Activated CD4-positive, alpha-beta memory T cell treated with anti-CD3 and anti-CD28 coated beads for 36 hours (primary cell): Measurements from ENCODE around the gene ORAI1. TPM values are rescaled to one million over a fixed set of nuclear protein-coding genes. Genes with fewer than 3 reads are reported as not detected.

Source experiments
- CTCF ChIA-PET: fragments of 350-600 bp; sonication (Branson Sonifier 250); formaldehyde crosslinking; loops from one replicate; lab custom pipeline; 2021; ENCODE audit warnings: antibody characterized with exemption, inconsistent platforms; lab: Charles Lee
- POLR2A ChIA-PET: fragments of 350-600 bp; sonication (Branson Sonifier 250); formaldehyde crosslinking; loops from one replicate; lab custom pipeline; 2021; ENCODE audit warnings: antibody characterized with exemption; lab: Charles Lee
- DNase-seq: peaks from one replicate; pipeline ENCODE4 v3.0.0-alpha.2; 2020
- H3K27ac Mint-ChIP-seq: one replicate; pipeline ENCODE4 v1.8.0; 2021; ENCODE audit warnings: mixed read lengths
- H3K27me3 Mint-ChIP-seq: one replicate; pipeline ENCODE4 v1.8.0; 2021; ENCODE audit warnings: mixed read lengths
- H3K36me3 Mint-ChIP-seq: one replicate; pipeline ENCODE4 v1.8.0; 2021; ENCODE audit warnings: mixed read lengths
- H3K4me1 Mint-ChIP-seq: one replicate; pipeline ENCODE4 v1.8.0; 2021; ENCODE audit warnings: low read depth, mixed read lengths
- H3K4me3 Mint-ChIP-seq: one replicate; pipeline ENCODE4 v1.8.0; 2021; ENCODE audit warnings: mild to moderate bottlenecking, mixed read lengths
- H3K9me3 Mint-ChIP-seq: one replicate; pipeline ENCODE4 v1.8.0; 2021; ENCODE audit warnings: mixed read lengths
- intact Hi-C: fragments of 100-400 bp; cut with micrococcal nuclease; formaldehyde crosslinking; loops from one replicate; pipeline ENCODE4 v1.15.1; 2023
- total RNA-seq, 2 experiments: library from RNA; stranded (reverse); gene quantifications; one replicate each; pipeline ENCODE4 v1.2.3, GENCODE V29; 2021

ORAI1 gene
- 10 to 100 TPM; 41.6 to 43.2 TPM for total RNA-seq

DNA sequence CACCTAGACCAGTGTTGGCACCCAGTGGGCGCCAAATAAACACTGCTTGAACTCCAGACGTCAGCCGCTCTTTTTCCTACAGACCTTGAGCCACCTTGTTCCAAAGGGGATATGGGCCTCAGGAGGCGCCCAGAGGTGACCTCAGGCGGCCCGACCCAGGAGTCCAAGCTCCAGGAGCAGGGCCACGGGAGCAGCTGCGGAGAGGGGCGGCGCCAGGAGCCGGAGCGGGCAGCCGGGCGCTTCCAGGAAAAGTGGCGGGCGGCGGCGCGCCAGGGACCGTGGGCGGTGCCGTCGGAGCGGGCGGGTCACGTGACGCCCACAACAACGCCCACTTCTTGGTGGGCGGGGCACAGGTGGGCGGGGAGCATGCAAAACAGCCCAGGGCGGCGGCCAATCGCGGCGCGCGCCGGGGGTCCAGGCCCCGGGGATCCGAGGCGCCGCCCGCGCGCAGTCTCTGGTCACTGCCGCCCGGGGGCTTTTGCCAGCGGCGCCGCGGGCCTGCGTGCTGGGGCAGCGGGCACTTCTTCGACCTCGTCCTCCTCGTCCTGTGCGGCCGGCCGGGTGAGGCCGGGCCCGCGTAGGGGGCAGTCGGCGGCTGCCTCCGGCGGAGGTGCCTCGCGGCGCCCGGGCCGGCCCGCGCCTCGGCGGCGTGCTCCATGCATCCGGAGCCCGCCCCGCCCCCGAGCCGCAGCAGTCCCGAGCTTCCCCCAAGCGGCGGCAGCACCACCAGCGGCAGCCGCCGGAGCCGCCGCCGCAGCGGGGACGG, at the start of gene ORAI1:
Gene ORAI1 (plus strand): TSS at position 444 of the 766 bp plus-strand sequence.
- Mint-ChIP-seq H3K4me1 (peaks cover 37% of the 10 kb centered on the region), H3K27ac (peak within 1 kb of the TSS; percentile 99), H3K27me3 (no peaks in the 10 kb centered on the region), H3K9me3 (no peaks in the 10 kb centered on the region), H3K4me3 (peak within 1 kb of the TSS; percentile 92), H3K36me3 (peaks cover 22% of the 10 kb centered on the region)
- intact Hi-C loops: loop anchor here (1.0 to 2.0 kb wide), 4 partner anchors 73 to 263 kb away; partner anchors contain the start of genes PSMD9 and RHOF
- ChIA-PET CTCF (interaction anchor here (0.6 to 8.5 kb wide), 24 partner anchors 11 to 226 kb away, joined by 3 to 109 read pairs (median 4); partner anchors contain the start of genes KDM2B, MORN3 and TMEM120B), POLR2A (interaction anchor here (0.5 to 4.1 kb wide), 17 partner anchors 11 to 671 kb away, joined by 3 to 46 read pairs (median 4); partner anchors contain the start of genes KDM2B, PSMD9 and TMEM120B)
- peak; percentile 96 for DNase-seq

DNA sequence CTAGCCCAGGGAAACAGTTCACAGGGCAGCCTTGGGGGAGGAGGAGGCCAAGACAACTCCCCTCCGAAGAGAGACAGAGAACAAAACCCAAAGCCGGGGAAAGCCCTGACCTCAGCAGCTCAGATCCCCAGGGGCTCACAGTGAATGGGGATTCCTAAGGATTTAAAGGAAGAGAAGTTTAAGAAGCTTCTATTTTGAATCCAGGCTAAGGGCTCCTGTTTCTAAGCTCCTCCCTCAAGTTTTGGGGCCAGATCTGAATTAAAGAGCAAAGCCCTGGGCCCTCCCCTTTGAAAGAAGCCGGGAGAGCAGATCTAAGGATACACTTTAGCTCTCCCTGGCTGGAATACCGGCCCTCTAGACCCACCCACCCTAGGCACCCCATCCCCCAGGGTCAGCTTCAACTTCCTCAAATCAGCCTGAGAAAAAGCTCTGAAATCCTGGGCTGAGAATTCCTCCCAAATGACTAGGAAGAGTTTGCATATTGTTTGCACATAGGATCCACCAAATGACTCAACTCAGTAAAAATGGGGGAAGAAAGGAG, 49.4 kb upstream of the ORAI1 start:
- POLR2A ChIA-PET: interaction anchor here (0.7 to 2.2 kb wide), 2 partner anchors 50 to 84 kb away, joined by 3 to 9 read pairs; partner anchors contain the start of gene ORAI1
- intact Hi-C loops: no loop called here
- CTCF ChIA-PET: interaction anchor here (0.6 to 1.1 kb wide), 5 partner anchors 18 to 134 kb away, joined by 3 to 4 read pairs (median 3); no protein-coding TSS in a partner anchor
- H3K27me3 Mint-ChIP-seq: no peaks in the 10 kb centered on the region
- DNase-seq: no peak
- H3K4me1 Mint-ChIP-seq: peaks cover 22% of the 10 kb centered on the region
- peak overlapping the region; percentile 32 for H3K4me3 Mint-ChIP-seq
- H3K27ac Mint-ChIP-seq: no peak overlapping the region
- peaks cover 6% of the 10 kb centered on the region for H3K36me3 Mint-ChIP-seq
- H3K9me3 Mint-ChIP-seq: no peaks in the 10 kb centered on the region

DNA sequence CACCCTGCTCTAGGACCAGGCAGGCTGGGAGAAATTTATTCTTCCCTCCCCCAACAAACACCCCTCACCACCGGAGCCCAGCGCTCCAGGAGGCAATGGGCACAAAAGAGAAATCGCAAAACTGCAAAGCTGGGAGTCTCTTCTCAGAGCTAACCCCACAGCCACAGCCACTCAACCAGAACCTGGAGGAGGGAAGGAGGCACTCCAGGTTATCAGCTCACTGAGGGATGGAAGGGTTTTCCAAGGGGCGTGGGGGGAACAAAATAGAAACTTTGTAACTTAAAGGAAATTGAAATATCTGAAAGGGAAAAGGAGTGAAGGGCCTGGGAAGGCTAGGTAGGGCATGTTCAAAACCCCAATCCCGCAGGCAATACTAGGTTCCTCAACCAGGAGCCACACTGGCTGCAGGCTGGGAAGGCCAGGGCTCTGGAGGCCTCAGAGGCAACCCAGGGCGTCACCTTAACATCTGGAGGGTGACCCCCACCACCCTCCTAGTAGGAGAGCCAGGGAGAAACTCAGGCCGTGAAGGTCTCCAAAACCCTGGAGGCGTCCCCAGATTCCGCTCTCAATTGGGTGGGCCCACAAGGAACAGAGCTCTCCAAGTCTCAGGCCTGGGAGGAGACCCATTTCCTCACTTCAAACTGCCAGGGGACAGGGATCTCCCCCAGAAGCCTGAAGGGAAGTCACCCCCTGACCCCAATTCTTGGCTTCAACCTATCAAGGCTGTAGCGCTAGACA, 48.7 kb upstream of the ORAI1 start:
- no peak for DNase-seq
- H3K36me3 Mint-ChIP-seq: peaks cover 6% of the 10 kb centered on the region
- H3K4me3 Mint-ChIP-seq: peak overlapping the region; percentile 32
- peaks cover 25% of the 10 kb centered on the region for H3K4me1 Mint-ChIP-seq
- ChIA-PET POLR2A (interaction anchor here (0.7 to 2.3 kb wide), 5 partner anchors 11 to 83 kb away, joined by 3 to 9 read pairs (median 3); partner anchors contain the start of gene ORAI1), CTCF (interaction anchor here (0.6 to 4.6 kb wide), 4 partner anchors 19 to 134 kb away, joined by 3 to 41 read pairs (median 4); partner anchors contain the start of gene ORAI1)
- no peaks in the 10 kb centered on the region for H3K9me3 Mint-ChIP-seq
- no peaks in the 10 kb centered on the region for H3K27me3 Mint-ChIP-seq
- intact Hi-C loops: no loop called here
- H3K27ac Mint-ChIP-seq: no peak overlapping the region

DNA sequence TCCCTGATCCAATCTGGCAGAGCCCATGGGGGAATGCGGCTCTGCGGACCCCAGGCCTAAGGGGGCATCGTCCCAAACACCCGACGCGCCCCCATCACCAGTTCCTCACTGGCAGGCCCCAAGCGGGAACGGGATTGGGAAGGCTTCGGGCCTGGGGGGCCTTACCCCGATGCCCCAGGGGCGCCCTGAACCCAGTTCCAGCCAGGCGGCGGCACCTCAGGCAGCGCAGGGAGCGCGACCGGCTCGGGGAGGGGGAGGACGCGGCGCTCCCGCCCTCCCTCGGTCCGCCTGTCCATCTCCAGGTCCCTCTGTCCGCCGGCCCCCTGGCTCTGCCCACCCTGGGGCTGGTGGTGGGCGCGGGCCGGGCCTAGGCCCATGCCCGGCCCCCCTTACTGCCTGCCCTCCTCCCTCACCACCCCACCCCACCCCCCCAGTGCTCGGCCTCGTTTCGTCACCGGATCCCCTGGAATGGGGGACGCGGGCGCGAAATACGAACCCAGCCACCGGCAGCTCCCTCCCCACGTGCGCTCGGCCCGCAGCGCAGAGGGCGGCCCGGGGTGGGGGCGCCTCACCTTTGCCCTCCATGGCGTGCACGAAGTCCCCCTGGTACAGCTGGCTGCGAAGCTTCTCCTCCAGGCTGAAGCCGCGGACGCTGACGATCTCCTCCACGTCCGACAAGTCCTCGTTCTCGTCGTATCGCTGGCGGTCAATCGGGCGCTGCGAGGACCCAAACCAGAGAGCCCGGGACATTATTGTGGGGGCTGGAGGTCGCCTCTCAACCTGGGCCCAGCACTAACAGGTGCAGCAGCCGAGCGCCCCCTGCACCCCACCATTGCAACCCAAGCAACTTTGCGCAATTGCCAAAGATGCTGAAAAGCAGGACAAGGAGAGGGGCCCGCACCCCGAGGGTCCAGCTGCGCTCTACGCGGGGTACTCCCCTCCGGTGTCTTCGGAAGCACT, 47.8 kb upstream of the ORAI1 start:
- Mint-ChIP-seq H3K4me3 (peak overlapping the region; percentile 86), H3K36me3 (peaks cover 6% of the 10 kb centered on the region), H3K9me3 (no peaks in the 10 kb centered on the region), H3K4me1 (peaks cover 29% of the 10 kb centered on the region), H3K27ac (peak overlapping the region; percentile 54), H3K27me3 (no peaks in the 10 kb centered on the region)
- ChIA-PET CTCF (interaction anchor here (0.9 to 4.6 kb wide), 4 partner anchors 13 to 216 kb away, joined by 3 to 41 read pairs (median 4); partner anchors contain the start of gene ORAI1), POLR2A (interaction anchor here (0.7 to 3.3 kb wide), 10 partner anchors 10 to 178 kb away, joined by 3 to 22 read pairs (median 4); partner anchors contain the start of gene ORAI1)
- intact Hi-C loops: no loop called here
- DNase-seq: peak; percentile 40

DNA sequence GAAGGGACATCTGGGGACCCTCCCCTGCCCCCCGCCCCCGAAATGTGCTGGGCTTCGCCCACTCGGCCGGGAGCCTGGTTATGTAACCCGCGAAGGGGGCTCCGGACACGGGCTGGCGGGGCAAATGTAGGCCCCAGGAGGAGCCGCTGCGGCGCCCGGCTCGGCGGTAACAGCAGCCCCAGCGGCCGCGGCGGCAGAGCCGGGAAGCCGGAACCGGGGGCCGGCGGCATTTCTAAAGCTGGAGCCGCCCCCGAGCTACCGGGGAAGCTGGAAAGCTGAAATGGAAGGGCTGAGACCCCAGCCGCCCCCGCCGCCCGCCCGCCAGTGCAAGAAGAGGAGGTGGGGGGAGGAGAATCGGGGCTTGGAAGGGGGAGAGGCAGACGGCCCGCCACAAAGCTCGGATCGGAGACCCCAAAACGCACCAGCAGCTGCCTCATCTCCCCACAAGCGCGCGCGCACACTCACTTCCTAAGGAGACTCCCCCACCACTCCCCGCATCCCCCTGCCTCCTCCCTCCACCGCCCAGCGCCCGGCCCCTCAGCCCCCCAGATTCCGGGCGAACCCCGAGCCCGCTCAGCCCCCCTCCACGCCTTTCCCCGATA, 47.0 kb upstream of the ORAI1 start:
- peak; percentile 56 for DNase-seq
- peak overlapping the region; percentile 86 for H3K4me3 Mint-ChIP-seq
- no peaks in the 10 kb centered on the region for H3K9me3 Mint-ChIP-seq
- peaks cover 33% of the 10 kb centered on the region for H3K4me1 Mint-ChIP-seq
- no peaks in the 10 kb centered on the region for H3K27me3 Mint-ChIP-seq
- CTCF ChIA-PET: interaction anchor here (0.9 to 4.6 kb wide), 5 partner anchors 12 to 215 kb away, joined by 3 to 41 read pairs (median 3); partner anchors contain the start of gene ORAI1
- intact Hi-C loops: no loop called here
- POLR2A ChIA-PET: interaction anchor here (0.6 to 3.3 kb wide), 10 partner anchors 12 to 1287 kb away, joined by 3 to 22 read pairs (median 4); partner anchors contain the start of gene ORAI1
- H3K36me3 Mint-ChIP-seq: peaks cover 3% of the 10 kb centered on the region
- H3K27ac Mint-ChIP-seq: peak overlapping the region; percentile 92

DNA sequence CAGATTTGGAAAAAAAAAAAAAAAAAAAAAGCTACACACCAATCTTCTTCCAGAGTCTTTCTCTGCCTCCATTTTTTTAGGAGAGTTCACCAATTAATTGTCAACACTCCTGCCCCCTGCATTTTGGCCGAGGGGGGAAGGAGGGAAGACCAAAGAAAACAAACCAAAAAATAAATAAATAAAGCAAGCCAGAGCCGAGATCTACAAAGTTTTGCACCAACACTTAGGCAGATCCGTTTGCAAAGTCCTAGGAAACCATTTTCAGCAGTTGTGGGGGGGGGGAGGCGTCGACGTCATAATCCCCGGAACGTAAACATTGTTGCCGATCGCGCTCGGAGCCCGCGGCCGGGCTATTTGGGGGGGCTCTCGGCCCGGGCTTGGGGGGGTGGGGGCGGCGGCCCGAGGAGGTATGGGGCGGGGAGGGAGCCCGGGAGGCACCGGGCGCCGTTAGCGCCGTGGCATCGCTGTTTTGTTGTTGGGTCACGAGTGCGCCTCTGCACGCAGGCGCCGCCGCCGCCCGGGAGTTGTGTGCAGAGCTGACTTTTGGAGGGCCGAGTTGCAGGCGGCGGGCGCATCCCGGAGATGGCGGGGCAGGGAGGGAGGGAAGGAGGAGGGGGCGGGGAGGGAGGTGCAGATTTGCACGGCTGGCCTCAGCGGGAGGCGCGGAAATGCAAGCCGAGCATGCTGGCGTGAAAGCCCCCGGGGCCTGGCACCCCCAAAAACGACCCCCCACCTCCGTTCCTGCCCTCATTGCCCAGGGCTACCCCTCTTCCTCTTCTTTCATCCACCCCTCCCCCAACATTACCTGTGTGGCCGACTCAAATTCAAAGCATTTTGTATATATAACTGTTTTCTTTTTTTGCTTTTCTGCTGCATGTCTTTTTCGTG, 46.1 kb upstream of the ORAI1 start:
- Mint-ChIP-seq H3K4me1 (peaks cover 33% of the 10 kb centered on the region), H3K9me3 (no peaks in the 10 kb centered on the region), H3K4me3 (peak overlapping the region; percentile 86), H3K36me3 (peaks cover under 1% of the 10 kb centered on the region), H3K27me3 (no peaks in the 10 kb centered on the region), H3K27ac (peak overlapping the region; percentile 92)
- ChIA-PET POLR2A (interaction anchor here (0.6 to 3.3 kb wide), 11 partner anchors 10 to 248 kb away, joined by 3 to 22 read pairs (median 4); partner anchors contain the start of gene ORAI1), CTCF (interaction anchor here (1.0 to 4.6 kb wide), 3 partner anchors 44 to 202 kb away, joined by 3 to 41 read pairs (median 5); partner anchors contain the start of gene ORAI1)
- DNase-seq: peak; percentile 85
- intact Hi-C loops: loop anchor here (1.0 to 5.0 kb wide), 4 partner anchors 45 to 212 kb away; partner anchors contain the start of gene RHOF

DNA sequence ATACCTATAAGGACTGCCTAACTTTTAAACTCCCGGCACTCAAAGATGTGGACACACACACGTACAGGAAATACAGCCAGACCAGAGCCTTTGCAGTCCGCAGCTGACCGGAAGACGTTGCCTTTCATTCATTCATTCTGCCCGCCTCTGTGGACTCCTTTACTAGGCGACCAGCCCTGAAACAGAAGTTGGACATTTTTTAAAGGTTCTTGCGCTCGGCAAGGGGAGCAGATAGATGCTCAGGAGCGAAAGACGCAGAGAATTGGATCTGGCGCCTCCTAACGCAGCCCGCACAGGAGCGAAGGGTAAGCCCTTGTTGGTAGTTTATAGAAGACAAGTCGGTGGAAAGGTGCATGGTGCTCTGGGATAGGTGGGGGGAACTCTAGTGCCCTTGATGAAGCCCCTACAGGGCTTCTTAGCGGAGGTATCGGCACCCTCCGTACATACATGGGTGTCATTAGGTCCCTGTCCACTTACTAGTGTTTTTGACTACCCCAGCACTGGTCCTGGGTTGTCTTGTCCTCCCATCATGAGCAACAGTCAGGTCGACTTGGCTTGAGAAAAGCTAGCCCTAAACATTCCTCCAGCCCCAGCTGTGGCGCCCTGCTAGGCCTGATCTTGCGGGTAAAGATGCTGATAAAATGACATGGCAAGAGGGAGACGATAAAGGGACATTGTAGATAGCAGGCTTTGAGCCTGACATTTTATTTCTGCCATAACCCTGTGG, 45.2 kb upstream of the ORAI1 start, which contains the start of gene KDM2B:
Gene KDM2B (minus strand): TSS at position 65 of the 727 bp plus-strand sequence. CDS start 112 bp downstream, outside the sequence.
- intact Hi-C loops: loop anchor here (1.0 to 5.0 kb wide), 5 partner anchors 9 to 211 kb away; partner anchors contain the start of gene RHOF
- POLR2A ChIA-PET: interaction anchor here (0.6 to 3.3 kb wide), 6 partner anchors 9 to 135 kb away, joined by 3 to 22 read pairs (median 5); partner anchors contain the start of gene ORAI1
- peaks cover 37% of the 10 kb centered on the region for H3K4me1 Mint-ChIP-seq

DNA sequence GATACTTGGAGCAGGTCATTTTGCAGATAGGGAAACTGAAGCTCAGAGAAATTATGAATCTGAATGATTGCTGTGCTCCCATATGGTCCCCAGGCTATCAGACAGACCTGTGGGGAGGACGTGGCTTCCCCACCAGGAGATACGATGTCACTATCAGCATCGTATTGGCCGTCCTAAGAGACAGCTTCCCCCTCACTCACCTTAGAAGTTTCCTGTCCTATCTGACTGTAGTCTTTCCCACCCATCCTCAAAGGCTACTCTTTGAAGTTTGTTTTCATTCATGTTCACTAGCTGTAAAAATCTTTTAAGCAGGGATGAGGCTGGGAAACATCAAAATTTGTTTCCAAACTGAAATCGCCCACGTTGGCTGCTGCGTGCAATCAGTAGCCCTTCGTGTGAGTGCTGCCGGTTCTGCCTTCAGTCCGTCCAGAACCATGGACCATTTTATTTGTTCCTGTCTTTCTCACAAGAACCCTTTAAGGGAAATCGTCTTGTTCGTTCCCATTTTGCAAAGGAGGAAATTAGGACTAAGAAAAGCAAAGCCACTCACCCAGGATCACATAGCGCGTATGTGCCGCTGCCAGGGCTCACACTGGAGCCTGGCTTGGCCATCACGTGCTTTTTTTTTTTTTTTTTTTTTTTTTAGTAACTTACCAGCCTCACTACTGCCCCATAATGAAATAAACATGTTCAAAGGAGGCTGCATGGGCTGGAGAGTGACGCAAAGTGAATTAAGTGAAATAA, 44.5 kb upstream of the ORAI1 start:
- Mint-ChIP-seq H3K4me3 (peak overlapping the region; percentile 86), H3K36me3 (no peaks in the 10 kb centered on the region), H3K4me1 (peaks cover 37% of the 10 kb centered on the region), H3K9me3 (no peaks in the 10 kb centered on the region), H3K27ac (peak overlapping the region; percentile 92), H3K27me3 (no peaks in the 10 kb centered on the region)
- intact Hi-C loops: loop anchor here (1.0 to 5.0 kb wide), 4 partner anchors 8 to 210 kb away; partner anchors contain the start of gene RHOF
- no peak for DNase-seq
- ChIA-PET CTCF (interaction anchor here (0.8 to 4.6 kb wide), 8 partner anchors 10 to 103 kb away, joined by 3 to 41 read pairs (median 4); partner anchors contain the start of gene ORAI1), POLR2A (interaction anchor here (0.5 to 3.3 kb wide), 6 partner anchors 8 to 135 kb away, joined by 3 to 22 read pairs (median 5); partner anchors contain the start of gene ORAI1)

More for the DNA sequence above, 45.2 kb upstream of the ORAI1 start, which contains the start of gene KDM2B:
- H3K36me3 Mint-ChIP-seq: no peaks in the 10 kb centered on the region
- no peaks in the 10 kb centered on the region for H3K27me3 Mint-ChIP-seq
- H3K4me3 Mint-ChIP-seq: peak within 1 kb of the TSS; percentile 86
- CTCF ChIA-PET: interaction anchor here (0.7 to 4.6 kb wide), 9 partner anchors 10 to 1391 kb away, joined by 3 to 41 read pairs (median 3); partner anchors contain the start of gene ORAI1
- H3K27ac Mint-ChIP-seq: peak within 1 kb of the TSS; percentile 92
- H3K9me3 Mint-ChIP-seq: no peaks in the 10 kb centered on the region
- DNase-seq: peak; percentile 38
